KMS-11 (cell line): ENCODE measurements around the gene MT1F.

Experiments used
- H2AFZ ChIP-seq: fragments of 200-600 bp; sonication (generic); 2 replicates; pipeline ENCODE4 v1.6.1; 2016; ENCODE audit warnings: antibody characterized with exemption, mixed run types, low read depth
- H3K27ac ChIP-seq: fragments of 200-600 bp; sonication (generic); 2 replicates; pipeline ENCODE4 v1.6.1; 2016; ENCODE audit warnings: mild to moderate bottlenecking, mixed run types
- H3K27me3 ChIP-seq: fragments of 200-600 bp; sonication (generic); 2 replicates; pipeline ENCODE4 v1.6.1; 2017; ENCODE audit warnings: mild to moderate bottlenecking, low read depth, mixed run types, moderate library complexity; ENCODE audit not compliant: insufficient read depth
- H3K36me3 ChIP-seq: fragments of 200-600 bp; sonication (generic); 2 replicates; pipeline ENCODE4 v1.6.1; 2017; ENCODE audit warnings: mild to moderate bottlenecking, mixed run types; ENCODE audit not compliant: insufficient read depth
- H3K4me1 ChIP-seq: fragments of 200-600 bp; sonication (generic); 2 replicates; pipeline ENCODE4 v1.6.1; 2016; ENCODE audit warnings: mild to moderate bottlenecking, low read depth, mixed run types; ENCODE audit not compliant: poor library complexity, severe bottlenecking
- H3K4me2 ChIP-seq: fragments of 200-600 bp; sonication (generic); 2 replicates; pipeline ENCODE4 v1.7.0; 2016; ENCODE audit warnings: mild to moderate bottlenecking, mixed run types
- H3K4me3 ChIP-seq: fragments of 200-600 bp; sonication (generic); IDR thresholded peaks from 2 replicates; pipeline ENCODE4 v1.6.1; 2017; ENCODE audit warnings: low read depth, low read length, mixed read lengths; ENCODE audit not compliant: insufficient read depth
- H3K79me2 ChIP-seq: fragments of 200-600 bp; sonication (generic); 2 replicates; pipeline ENCODE4 v1.6.1; 2016; ENCODE audit warnings: low read depth, mixed run types; ENCODE audit not compliant: insufficient read depth
- H3K9ac ChIP-seq: fragments of 200-600 bp; sonication (generic); 2 replicates; pipeline ENCODE4 v1.6.1; 2016; ENCODE audit warnings: mild to moderate bottlenecking, mixed run types
- H4K20me1 ChIP-seq: fragments of 200-600 bp; sonication (generic); 2 replicates; pipeline ENCODE4 v1.6.1; 2016; ENCODE audit warnings: mild to moderate bottlenecking, mixed run types; ENCODE audit not compliant: insufficient read depth
- CTCF ChIP-seq: fragments of 200-600 bp; sonication (generic); conservative IDR thresholded peaks from 2 replicates; pipeline ENCODE4 v1.6.1; 2017; ENCODE audit warnings: low read depth, mild to moderate bottlenecking, antibody characterized with exemption, low read length, moderate library complexity, mixed read lengths

MT1F gene

GRCh38 chr16:56625140-56625942 lies 32.4 kb upstream of the MT1F start, which contains the start of gene MT1E:
Gene MT1E (plus strand): TSS chr16:56625781. CDS start chr16:56625852, 71 bp downstream.
- no peak within 1 kb of the TSS for H3K4me3 ChIP-seq

GRCh38 chr16:56625943-56626654 lies 31.7 kb upstream of the MT1F start:
- Histone ChIP-seq H4K20me1 (no peaks in the 10 kb centered on the region), H3K79me2 (no peaks in the 10 kb centered on the region), H3K27ac (no peak overlapping the region), H3K4me3 (no peak overlapping the region), H3K9ac (no peak overlapping the region), H2AFZ (no peak overlapping the region), H3K4me1 (no peaks in the 10 kb centered on the region), H3K27me3 (no peaks in the 10 kb centered on the region), H3K36me3 (no peaks in the 10 kb centered on the region), H3K4me2 (no peak overlapping the region)
- no peak for TF ChIP-seq CTCF

More at GRCh38 chr16:56625140-56625942, 32.4 kb upstream of the MT1F start, which contains the start of gene MT1E:
- Histone ChIP-seq H3K36me3 (no peaks in the 10 kb centered on the region), H3K27me3 (no peaks in the 10 kb centered on the region), H3K4me2 (no peak within 1 kb of the TSS), H3K27ac (no peak within 1 kb of the TSS), H4K20me1 (no peaks in the 10 kb centered on the region), H3K9ac (no peak within 1 kb of the TSS), H3K79me2 (no peaks in the 10 kb centered on the region), H2AFZ (no peak within 1 kb of the TSS), H3K4me1 (no peaks in the 10 kb centered on the region)
- no peak for TF ChIP-seq CTCF

GRCh38 chr16:56626685-56627084 lies 31.1 kb upstream of the MT1F start:
- no peak overlapping the region for H2AFZ ChIP-seq
- H3K27ac ChIP-seq, result no peak overlapping the region
- H3K4me2 ChIP-seq, result no peak overlapping the region
- no peak overlapping the region for H3K9ac ChIP-seq
- no peak overlapping the region for H3K4me3 ChIP-seq
- H3K36me3 ChIP-seq, result no peaks in the 10 kb centered on the region
- no peaks in the 10 kb centered on the region for H3K4me1 ChIP-seq
- no peaks in the 10 kb centered on the region for H3K27me3 ChIP-seq
- H3K79me2 ChIP-seq, result no peaks in the 10 kb centered on the region
- no peak for TF ChIP-seq CTCF
- no peaks in the 10 kb centered on the region for H4K20me1 ChIP-seq

GRCh38 chr16:56628486-56629350 lies 29.0 kb upstream of the MT1F start:
- Histone ChIP-seq H2AFZ (no peak overlapping the region), H3K36me3 (no peaks in the 10 kb centered on the region), H3K4me2 (no peak overlapping the region), H3K27me3 (no peaks in the 10 kb centered on the region), H3K4me3 (no peak overlapping the region), H3K79me2 (no peaks in the 10 kb centered on the region), H4K20me1 (no peaks in the 10 kb centered on the region), H3K9ac (no peak overlapping the region), H3K4me1 (no peaks in the 10 kb centered on the region), H3K27ac (no peak overlapping the region)
- TF ChIP-seq CTCF, result no peak
